Thyroid gland (tissue), 4 donors: Measurements from ENCODE around the gene GJB3.

ENCODE experiments used
- POLR2A ChIP-seq, 2 donors: fragments of 450-650 bp; IDR thresholded peaks; one replicate each; pipeline ENCODE4 v1.6.1; 2017; ENCODE audit warnings: antibody characterized with exemption in 2 of 2, mild to moderate bottlenecking in 2 of 2, moderate library complexity in 1 of 2
- TF ChIP-seq, protein P1 (sequence below), 6 experiments: fragments of 200-600 bp in 3 of 6; fragments of 450-650 bp in 3 of 6; sonication (generic) in 3 of 6; IDR thresholded peaks; one replicate each; pipeline ENCODE4 v1.5.1; 2016 to 2019; ENCODE audit warnings: antibody characterized with exemption in 6 of 6, mild to moderate bottlenecking in 2 of 6, inconsistent platforms in 1 of 6, moderate library complexity in 1 of 6

- TF ChIP-seq, protein P1, sequence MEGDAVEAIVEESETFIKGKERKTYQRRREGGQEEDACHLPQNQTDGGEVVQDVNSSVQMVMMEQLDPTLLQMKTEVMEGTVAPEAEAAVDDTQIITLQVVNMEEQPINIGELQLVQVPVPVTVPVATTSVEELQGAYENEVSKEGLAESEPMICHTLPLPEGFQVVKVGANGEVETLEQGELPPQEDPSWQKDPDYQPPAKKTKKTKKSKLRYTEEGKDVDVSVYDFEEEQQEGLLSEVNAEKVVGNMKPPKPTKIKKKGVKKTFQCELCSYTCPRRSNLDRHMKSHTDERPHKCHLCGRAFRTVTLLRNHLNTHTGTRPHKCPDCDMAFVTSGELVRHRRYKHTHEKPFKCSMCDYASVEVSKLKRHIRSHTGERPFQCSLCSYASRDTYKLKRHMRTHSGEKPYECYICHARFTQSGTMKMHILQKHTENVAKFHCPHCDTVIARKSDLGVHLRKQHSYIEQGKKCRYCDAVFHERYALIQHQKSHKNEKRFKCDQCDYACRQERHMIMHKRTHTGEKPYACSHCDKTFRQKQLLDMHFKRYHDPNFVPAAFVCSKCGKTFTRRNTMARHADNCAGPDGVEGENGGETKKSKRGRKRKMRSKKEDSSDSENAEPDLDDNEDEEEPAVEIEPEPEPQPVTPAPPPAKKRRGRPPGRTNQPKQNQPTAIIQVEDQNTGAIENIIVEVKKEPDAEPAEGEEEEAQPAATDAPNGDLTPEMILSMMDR (IDR thresholded peaks at IDR 0.05), result no peak
- no peak for TF ChIP-seq POLR2A (IDR thresholded peaks at IDR 0.05)
Observed at GRCh38 chr1:34770891-34771504, 10.0 kb upstream of the GJB3 start.
